MG63 (cell line): ENCODE measurements around the gene PDZD4. TPM values are rescaled to one million over a fixed set of nuclear protein-coding genes. Genes with fewer than 3 reads are reported as not detected.

ENCODE experiments used
- DNase-seq: peaks from one replicate; pipeline ENCODE4 v3.0.0-alpha.2; 2020
- H3K27me3 ChIP-seq: fragments of 250-450 bp; sonication (Bioruptor Pico); 2 replicates; pipeline ENCODE4 v1.5.1; 2020; ENCODE audit warnings: mild to moderate bottlenecking, moderate library complexity
- H3K36me3 ChIP-seq: fragments of 250-450 bp; sonication (Bioruptor Pico); 2 replicates; pipeline ENCODE4 v1.5.1; 2020; ENCODE audit warnings: mild to moderate bottlenecking, moderate library complexity
- H3K4me3 ChIP-seq: fragments of 250-450 bp; sonication (Bioruptor Pico); 2 replicates; pipeline ENCODE4 v1.5.1; 2020; ENCODE audit warnings: mild to moderate bottlenecking, moderate library complexity
- H3K9me3 ChIP-seq: fragments of 250-450 bp; sonication (Bioruptor Pico); 2 replicates; pipeline ENCODE4 v1.5.1; 2020; ENCODE audit warnings: mild to moderate bottlenecking, moderate library complexity
- total RNA-seq: library from RNA; depleted of rRNA; stranded (reverse); fragments of >200 nt; shearing (Covaris generic); gene quantifications from 2 replicates; pipeline ENCODE4 v1.2.3, GENCODE V29; 2014; ENCODE audit warnings: low replicate concordance

Gene PDZD4
- total RNA-seq, 1 experiment from 2014 or later: 1.5 TPM

DNA sequence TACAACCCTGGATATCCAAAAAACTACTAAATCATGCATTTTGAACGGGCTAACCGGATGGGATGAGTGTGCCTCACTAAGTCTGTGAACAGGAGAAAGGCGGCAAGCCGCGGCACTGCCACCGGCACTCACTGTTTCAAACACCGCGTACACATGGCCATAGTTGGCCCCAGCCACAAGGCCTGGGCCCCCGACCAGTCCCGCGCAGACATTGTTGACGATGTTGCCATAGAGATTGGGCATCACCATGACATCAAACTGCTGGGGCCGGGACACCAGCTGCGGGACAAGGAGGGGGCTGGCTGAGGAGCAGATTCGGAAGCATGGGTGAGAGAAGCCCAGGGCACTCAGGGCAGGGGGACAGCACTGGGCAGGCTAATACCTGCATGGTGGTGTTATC, 43.7 kb downstream of the PDZD4 start:
- no peaks in the 10 kb centered on the region for H3K9me3 ChIP-seq
- H3K4me3 ChIP-seq: no peak overlapping the region
- DNase-seq: no peak
- H3K36me3 ChIP-seq: no peaks in the 10 kb centered on the region
- H3K27me3 ChIP-seq: no peaks in the 10 kb centered on the region

DNA sequence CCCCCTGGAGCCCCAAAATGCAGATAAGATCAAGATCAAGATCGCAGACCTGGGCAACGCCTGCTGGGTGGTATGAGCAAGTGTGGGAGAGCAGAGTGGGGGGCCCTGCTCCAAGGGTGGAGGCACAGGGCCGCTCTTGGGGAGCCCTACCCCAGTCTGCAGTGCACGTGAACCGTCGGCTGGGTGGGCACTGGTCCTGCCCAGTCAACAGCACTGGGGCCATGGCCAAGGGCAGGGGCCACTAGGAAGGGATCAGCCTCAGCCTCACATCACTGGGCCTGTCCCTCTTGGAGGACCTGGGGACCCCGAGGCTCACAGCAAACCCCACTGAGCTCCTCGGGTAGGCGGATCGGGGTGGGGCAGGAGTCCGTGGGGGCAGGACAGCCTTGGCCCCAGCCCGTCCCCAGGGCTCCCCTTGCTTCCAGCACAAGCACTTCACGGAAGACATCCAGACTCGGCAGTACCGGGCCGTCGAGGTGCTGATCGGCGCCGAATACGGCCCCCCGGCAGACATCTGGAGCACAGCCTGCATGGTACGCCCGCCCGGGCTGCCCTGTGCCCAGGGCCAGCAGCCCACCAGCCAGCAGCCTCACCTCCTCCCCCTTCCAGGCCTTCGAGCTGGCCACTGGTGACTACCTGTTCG, 45.9 kb downstream of the PDZD4 start:
- no peak for DNase-seq
- Histone ChIP-seq H3K36me3 (no peaks in the 10 kb centered on the region), H3K27me3 (no peaks in the 10 kb centered on the region), H3K9me3 (no peaks in the 10 kb centered on the region), H3K4me3 (no peak overlapping the region)

DNA sequence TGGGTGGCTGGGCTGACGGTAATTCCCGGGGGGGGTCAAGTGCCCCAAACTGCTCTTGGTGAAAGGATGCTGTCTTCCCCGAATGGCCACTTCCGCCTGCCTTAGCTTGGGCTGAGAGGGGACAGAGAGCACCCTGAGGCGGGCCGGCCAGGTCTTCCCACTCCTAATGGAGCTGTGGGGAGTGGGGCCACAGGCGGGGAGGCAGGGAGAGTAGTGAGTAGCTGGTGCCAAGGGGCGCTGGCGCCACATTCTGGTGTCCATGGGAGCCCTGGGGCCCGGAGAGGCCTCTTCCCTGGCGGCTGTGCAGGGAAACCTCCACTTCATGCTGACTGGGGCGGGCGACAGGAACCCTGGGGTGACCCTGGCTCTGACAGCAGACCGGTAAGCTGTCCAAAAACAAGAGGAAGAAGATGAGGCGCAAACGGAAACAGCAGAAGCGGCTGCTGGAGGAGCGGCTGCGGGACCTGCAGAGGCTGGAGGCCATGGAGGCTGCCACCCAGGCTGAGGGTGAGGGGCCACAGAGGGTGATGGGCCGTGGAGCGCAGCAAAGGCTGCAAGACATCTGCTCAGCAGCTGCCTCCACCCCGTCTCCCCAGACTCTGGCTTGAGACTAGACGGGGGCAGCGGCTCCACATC, 46.8 kb downstream of the PDZD4 start:
- no peaks in the 10 kb centered on the region for H3K9me3 ChIP-seq
- no peaks in the 10 kb centered on the region for H3K27me3 ChIP-seq
- no peaks in the 10 kb centered on the region for H3K36me3 ChIP-seq
- no peak overlapping the region for H3K4me3 ChIP-seq
- DNase-seq: no peak

DNA sequence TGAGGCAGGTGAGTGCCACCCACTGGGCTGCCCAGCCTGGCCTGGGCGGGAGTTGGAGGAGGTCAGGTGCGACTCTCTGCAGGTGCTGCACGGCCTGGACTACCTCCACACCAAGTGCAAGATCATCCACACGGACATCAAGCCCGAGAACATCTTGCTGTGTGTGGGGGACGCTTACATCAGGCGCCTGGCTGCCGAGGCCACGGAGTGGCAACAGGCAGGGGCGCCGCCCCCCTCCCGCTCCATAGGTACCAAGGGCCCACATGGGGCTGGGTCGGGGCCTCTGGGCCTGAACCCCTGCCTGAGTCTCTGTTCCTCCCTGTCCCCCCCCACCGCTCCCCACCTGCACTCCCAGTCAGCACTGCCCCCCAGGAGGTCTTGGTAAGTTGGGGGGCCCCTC, 47.5 kb downstream of the PDZD4 start:
- no peaks in the 10 kb centered on the region for H3K27me3 ChIP-seq
- DNase-seq: no peak
- no peak overlapping the region for H3K4me3 ChIP-seq
- no peaks in the 10 kb centered on the region for H3K9me3 ChIP-seq
- no peaks in the 10 kb centered on the region for H3K36me3 ChIP-seq

DNA sequence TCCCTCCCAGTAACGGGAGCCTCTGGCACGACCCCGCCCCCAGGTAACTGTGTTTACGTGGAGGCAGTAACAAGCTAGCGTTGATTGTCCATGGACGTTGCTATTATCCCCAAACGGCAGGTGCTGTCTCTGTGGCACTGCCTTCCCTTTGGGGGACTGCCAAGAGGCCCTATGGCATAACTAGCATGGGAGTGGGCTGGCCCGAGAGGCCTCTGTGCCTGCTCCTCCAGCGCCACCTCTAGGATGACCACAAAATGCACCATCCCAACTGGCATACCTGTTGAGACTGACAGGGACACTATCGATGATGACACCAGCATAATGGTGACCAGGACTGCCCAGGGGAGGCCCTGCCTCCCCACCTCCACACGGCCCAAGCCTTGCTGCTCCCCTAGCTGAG, 48.0 kb downstream of the PDZD4 start:
- no peak for DNase-seq
- Histone ChIP-seq H3K27me3 (no peaks in the 10 kb centered on the region), H3K4me3 (no peak overlapping the region), H3K36me3 (no peaks in the 10 kb centered on the region), H3K9me3 (no peaks in the 10 kb centered on the region)

DNA sequence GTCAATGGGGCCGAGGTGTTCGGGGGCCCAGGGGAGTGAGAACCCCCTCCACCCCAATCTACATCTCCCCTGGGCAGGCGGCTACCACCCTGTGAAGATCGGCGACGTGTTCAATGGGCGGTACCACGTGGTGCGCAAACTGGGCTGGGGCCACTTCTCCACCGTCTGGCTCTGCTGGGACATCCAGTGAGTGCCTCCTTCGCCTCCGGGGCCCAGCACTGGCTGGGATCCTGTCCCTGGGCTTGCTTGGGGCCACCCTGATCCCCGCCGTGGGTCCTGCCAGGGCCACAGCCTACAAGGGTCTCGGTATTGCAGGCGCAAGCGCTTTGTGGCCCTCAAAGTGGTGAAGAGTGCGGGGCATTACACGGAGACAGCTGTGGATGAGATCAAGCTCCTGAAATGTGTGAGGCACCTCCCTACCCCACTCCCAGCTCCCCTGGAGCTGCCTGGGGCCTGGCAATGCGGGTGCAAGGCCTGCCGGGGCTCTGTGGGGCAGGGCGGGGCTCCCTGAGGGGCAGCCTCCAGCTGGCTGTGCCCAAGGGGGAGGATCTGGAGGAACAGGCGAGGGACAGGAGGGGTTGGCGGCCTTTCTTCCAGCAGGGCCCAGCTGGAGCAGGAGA, 48.8 kb downstream of the PDZD4 start:
- Histone ChIP-seq H3K27me3 (no peaks in the 10 kb centered on the region), H3K9me3 (no peaks in the 10 kb centered on the region), H3K36me3 (no peaks in the 10 kb centered on the region), H3K4me3 (no peak overlapping the region)
- DNase-seq: no peak

DNA sequence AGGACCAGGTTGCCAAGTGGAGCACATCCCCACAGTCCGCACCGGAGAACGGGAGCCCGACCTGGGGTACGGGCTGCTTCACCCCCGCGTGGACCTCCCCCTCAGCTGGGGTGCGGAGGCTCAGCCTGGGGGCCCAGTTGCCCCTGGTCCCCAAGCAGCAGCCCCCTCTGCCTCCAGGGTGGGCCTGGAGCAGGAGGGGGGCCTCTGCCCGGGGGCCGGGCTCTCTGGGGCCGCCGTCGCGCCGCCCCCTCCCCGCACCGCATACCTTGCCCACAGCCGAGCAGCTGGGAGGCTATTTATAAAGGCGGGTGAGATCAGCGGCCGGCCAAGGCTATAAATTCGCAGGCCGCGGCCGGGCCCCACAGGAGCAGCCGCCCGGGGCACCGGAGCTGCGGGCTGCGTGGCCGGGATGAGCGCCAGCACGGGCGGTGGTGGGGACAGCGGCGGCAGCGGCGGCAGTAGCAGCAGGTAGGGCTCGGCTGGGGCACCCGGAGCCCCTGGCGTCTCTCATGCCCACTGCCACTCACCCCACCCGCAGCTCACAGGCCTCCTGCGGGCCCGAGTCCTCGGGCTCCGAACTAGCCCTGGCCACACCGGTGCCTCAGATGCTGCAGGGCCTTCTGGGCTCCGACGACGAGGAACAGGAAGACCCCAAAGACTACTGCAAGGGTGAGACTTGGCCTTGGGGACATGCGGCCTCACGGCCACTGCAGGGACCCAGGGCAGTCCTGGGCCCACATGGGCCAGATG, 49.5 kb downstream of the PDZD4 start, which contains the start of gene SRPK3:
TSS of gene SRPK3 (plus strand) at position 364 of the 750 bp plus-strand sequence. CDS start at position 410, 46 bp downstream.
- Histone ChIP-seq H3K27me3 (no peaks in the 10 kb centered on the region), H3K36me3 (no peaks in the 10 kb centered on the region), H3K4me3 (no peak within 1 kb of the TSS), H3K9me3 (no peaks in the 10 kb centered on the region)
- no peak for DNase-seq

DNA sequence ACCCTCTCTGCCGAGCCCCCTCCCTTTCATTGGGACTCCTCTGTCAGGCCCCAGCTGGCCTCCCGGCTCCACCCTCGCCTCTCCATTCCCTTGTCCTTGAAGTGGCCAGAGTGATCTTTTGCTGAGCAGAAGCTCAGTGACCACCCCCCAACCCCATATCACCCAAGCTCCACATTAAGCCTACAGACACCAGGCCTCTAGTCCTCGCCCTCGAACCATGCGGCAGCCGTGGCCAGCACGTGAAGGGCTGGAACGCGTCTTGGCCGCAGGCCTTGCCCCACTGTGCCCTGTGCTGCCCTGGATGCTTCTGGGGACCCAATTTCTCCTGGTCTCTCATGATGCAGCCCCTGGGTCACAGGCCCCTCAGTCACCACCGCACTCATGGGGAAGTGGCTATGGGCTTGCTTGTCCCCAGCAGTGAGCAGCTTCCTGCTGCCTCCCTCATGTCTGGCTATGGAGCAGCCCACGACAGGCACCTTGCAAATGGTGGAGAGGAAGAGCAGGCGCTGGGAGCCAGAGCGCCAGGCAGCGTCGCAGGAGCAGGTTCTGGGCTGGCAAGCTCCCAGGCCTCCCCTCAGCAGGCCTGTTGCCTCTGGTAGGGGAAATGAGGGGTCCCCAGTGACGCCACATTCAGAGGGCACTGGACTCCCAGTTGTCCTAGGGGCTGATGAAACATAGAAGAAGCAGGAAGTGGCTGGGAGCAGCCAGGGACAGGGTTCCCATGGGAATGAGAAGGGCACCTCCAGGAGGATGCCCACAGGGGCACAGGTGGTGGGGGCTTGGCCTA, 50.3 kb downstream of the PDZD4 start:
- H3K27me3 ChIP-seq: no peaks in the 10 kb centered on the region
- no peak overlapping the region for H3K4me3 ChIP-seq
- DNase-seq: no peak
- H3K9me3 ChIP-seq: no peaks in the 10 kb centered on the region
- no peaks in the 10 kb centered on the region for H3K36me3 ChIP-seq

DNA sequence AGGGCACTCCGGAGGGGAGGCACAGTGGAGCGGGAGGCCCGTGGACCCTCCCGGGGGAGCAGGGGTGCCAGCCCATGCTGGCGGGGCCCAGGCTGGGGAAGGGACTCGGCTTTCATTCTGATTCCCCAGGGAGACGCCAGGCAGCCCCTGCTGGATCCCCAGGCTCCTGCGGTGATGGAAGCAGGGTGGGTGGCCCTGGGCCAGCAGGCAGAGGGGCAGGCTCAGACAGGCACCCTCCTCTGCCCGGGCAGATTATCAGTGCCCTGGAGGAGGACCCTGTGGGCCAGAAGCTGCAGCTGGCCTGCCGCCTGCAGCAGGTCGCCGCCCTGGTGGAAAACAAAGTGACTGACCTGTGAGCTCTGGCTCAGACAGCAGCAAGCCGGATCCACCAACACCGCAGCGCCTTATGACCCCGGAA, 51.7 kb downstream of the PDZD4 start:
- Histone ChIP-seq H3K4me3 (no peak overlapping the region), H3K9me3 (no peaks in the 10 kb centered on the region), H3K27me3 (no peaks in the 10 kb centered on the region), H3K36me3 (no peaks in the 10 kb centered on the region)
- no peak for DNase-seq

DNA sequence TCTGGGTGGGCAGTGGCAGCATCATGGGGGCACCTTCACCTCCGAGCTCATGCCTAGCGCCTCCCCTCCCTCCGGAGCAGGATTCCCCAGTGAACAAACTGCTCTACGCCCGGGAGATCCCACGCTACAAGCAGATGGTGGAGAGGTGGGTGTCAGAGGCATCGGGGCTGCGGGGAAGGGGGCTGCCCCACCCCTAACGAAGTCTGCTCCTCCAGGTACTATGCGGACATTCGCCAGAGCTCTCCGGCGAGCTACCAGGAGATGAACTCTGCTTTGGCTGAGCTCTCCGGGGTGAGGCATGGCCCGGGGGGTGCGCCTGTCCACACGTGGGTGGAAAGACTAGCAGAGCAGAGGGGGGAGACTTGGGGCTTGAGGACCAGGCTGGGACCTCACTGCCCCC, 52.2 kb downstream of the PDZD4 start:
- Histone ChIP-seq H3K27me3 (no peaks in the 10 kb centered on the region), H3K4me3 (no peak overlapping the region), H3K9me3 (no peaks in the 10 kb centered on the region), H3K36me3 (no peaks in the 10 kb centered on the region)
- DNase-seq: no peak

DNA sequence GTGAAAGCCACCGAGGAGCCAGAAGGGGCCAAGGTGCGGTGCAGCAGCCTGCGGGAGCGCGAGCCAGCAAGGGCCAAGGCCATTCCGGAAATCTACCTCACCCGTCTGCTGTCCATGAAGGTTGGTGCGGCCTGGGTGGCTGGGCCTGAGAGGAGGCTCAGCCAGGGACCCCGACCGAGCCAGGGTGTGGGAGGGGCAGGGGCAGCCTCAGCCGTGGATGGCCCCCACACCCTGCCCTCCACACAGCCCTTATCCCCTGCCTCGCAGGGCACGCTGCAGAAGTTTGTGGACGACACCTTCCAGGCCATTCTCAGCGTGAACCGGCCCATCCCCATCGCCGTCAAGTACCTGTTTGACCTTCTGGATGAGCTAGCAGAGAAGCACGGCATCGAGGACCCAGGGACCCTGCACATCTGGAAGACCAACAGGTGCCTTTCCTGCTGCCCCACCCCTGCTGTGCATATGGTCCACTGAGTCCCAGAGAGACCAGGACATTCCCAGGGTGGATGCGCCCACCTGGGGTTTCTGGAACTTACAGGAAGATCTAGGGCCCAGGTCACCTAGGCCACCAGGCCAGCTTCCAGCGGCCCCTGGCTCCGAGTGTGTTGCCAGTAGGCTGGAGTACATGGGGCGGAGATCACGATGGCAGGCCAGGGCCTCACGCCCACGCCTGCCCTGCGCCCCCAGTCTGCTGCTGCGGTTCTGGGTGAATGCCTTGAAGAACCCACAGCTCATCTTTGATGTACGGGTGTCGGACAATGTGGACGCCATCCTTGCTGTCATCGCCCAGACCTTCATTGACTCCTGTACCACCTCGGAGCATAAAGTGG, 52.9 kb downstream of the PDZD4 start:
- Histone ChIP-seq H3K27me3 (no peaks in the 10 kb centered on the region), H3K4me3 (no peak overlapping the region), H3K36me3 (no peaks in the 10 kb centered on the region), H3K9me3 (no peaks in the 10 kb centered on the region)
- no peak for DNase-seq

DNA sequence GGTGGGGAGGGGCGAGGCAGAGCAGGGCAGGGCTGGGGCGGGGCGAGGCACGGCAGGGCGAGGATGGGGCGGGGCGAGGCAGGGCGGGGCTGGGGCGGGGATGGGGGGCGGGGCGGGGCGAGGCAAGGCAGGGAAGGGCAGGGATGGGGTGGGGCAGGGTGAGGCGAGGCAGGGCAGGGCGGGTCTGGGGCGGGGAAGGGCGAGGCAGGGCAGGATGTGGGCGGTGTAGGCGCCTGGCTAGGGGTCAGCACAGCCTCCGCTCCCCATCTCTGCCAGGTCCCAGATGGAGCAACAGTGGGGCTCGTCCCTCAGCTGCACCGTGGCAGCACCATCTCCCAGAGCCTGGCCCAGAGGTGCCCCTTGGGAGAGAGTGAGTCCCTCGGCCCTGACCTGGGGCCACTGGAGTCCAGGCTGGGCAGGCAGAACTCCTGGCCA, 53.7 kb downstream of the PDZD4 start:
- H3K4me3 ChIP-seq: no peak overlapping the region
- H3K9me3 ChIP-seq: no peaks in the 10 kb centered on the region
- no peaks in the 10 kb centered on the region for H3K36me3 ChIP-seq
- H3K27me3 ChIP-seq: no peaks in the 10 kb centered on the region
- no peak for DNase-seq

DNA sequence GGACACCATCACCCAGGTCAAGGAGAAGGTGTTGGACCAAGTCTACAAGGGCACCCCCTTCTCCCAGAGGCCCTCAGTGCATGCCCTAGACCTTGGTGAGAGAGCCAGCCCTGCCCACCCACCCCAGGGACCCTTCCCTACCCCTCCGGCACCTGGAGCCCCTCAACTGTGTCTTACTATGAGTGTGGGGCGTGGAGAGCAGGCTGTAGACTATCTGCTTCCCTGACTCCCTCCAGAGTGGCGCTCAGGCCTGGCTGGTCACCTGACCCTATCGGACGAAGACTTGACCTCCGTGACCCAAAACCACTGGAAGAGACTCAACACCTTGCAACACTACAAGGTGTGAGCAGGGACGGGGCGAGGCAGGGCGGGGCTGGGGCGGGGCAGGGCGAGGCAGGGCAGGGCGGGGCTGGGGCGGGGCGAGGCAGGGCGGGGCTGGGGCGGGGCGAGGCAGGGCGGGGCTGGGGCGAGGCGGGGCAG, 54.2 kb downstream of the PDZD4 start:
- H3K36me3 ChIP-seq: no peaks in the 10 kb centered on the region
- H3K9me3 ChIP-seq: no peaks in the 10 kb centered on the region
- no peak overlapping the region for H3K4me3 ChIP-seq
- H3K27me3 ChIP-seq: no peaks in the 10 kb centered on the region
- DNase-seq: no peak

DNA sequence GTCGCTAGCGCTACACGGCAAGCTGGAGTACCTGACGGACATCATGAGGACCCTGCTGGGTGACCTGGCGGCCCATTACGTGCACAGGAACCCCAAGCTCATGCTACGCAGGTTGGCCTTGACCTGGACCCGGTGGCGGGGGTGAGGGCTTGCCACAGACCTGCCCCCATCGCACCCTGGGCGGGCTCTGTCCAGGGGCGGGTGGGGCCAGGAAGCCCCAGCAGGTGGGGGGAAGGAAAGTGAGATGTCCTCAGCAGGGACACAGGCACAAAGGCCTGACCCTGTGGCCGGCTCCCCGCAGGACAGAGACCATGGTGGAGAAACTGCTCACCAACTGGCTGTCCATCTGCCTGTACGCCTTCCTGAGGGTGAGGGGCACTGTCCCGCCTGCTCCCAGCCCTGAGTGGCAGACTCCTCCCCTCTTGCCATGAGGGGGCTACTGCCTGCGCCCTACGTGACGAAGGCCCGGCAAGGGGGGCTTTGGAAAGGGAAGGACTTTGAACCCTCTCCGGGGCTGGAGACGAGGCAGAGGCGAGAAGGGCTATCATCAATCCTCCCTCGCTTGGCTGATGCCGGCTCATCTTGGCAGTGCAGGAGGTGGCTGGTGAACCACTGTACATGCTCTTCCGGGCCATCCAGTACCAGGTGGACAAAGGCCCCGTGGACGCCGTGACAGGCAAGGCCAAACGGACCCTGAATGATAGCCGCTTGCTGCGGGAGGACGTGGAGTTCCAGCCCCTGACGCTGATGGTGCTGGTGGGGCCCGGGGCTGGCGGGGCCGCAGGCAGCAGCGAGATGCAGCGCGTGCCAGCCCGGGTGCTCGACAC, 54.8 kb downstream of the PDZD4 start:
- no peak for DNase-seq
- H3K9me3 ChIP-seq: no peaks in the 10 kb centered on the region
- H3K27me3 ChIP-seq: no peaks in the 10 kb centered on the region
- H3K36me3 ChIP-seq: no peaks in the 10 kb centered on the region
- no peak overlapping the region for H3K4me3 ChIP-seq
